ENCODE data around the gene CA10. TPM values are rescaled to one million over a fixed set of nuclear protein-coding genes. Genes with fewer than 3 reads are reported as not detected.
A peak's percentile ranks its signal among the peaks of the same experiment; 100 is the strongest.

Gene CA10
- total and polyA plus RNA-seq, 4 donors = 30.0 to 130 (median 99.2) TPM

DNA sequence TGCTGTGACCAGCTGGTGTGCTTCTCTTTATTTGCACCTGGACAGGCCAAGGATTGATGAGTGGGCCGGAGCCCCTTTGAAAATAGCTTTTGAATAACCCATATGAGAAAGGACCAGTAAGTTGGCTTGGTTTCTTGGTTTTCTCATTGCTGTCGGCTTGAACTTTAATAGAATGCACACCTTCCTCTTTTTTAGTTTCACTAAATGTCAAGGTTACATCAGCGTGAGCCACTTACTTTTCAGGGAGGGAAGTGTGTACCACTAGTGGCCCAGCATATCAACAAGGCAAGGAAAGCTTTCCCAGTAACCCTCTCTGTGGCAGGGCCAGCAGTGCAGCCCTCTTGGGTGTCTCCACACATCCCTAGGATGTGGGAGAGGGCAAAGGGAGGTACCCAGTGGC, 433.3 kb downstream of the CA10 start:
- Histone ChIP-seq H3K9me3 (ENCODE audit: control insufficient read depth, insufficient read depth, low read length) (no peaks in the 10 kb centered on the region), H3K27ac (ENCODE audit: low read depth, low read length) (no peak overlapping the region), H3K36me3 (ENCODE audit: control insufficient read depth, insufficient read depth, low read length) (no peaks in the 10 kb centered on the region), H3K4me3 (ENCODE audit: low read depth, low read length) (no peak overlapping the region), H3K4me1 (ENCODE audit: control insufficient read depth, insufficient read depth, low read length) (no peaks in the 10 kb centered on the region), H3K27me3 (ENCODE audit: control insufficient read depth, insufficient read depth, low read length) (no peaks in the 10 kb centered on the region)
- 89% methylated on average over 1 of the region's 3 CpGs for WGBS (ENCODE audit: insufficient coverage)
- no peak for DNase-seq (ENCODE audit: low read depth in 4 of 6, low spot score in 6 of 6)

DNA sequence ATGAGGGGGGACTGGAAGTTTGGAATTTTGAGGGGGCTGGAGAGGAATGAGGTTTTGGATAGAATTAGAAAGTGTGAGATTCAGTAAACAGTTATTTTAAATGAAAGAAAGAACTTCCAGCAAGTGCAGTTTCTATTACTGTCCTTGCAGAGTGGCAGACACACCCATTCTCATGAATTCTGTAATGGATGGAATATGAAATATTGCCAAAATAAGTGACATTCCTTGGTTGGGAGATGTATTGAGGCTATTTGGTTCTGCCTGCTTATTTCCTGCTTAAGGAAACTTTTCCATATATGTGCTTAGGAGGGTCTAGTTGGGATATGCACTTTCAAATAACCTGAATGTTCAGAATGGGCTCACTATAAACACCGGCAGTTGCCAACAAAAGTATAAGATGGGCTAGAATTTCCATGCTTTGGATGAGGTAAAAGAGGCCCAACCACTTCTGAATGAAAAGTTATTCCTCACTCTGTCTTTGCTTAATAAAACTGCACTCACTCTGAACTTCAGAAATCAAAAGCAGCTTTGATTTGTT, 434.4 kb downstream of the CA10 start:
- no peak for DNase-seq (ENCODE audit: low read depth in 4 of 6, low spot score in 6 of 6)
- Histone ChIP-seq H3K4me3 (ENCODE audit: low read depth, low read length) (no peak overlapping the region), H3K4me1 (ENCODE audit: control insufficient read depth, insufficient read depth, low read length) (no peaks in the 10 kb centered on the region), H3K9me3 (ENCODE audit: control insufficient read depth, insufficient read depth, low read length) (no peaks in the 10 kb centered on the region), H3K36me3 (ENCODE audit: control insufficient read depth, insufficient read depth, low read length) (no peaks in the 10 kb centered on the region), H3K27ac (ENCODE audit: low read depth, low read length) (no peak overlapping the region), H3K27me3 (ENCODE audit: control insufficient read depth, insufficient read depth, low read length) (no peaks in the 10 kb centered on the region)
- no CpG with 5 or more reads among the region's 1 CpG for WGBS (ENCODE audit: insufficient coverage)

DNA sequence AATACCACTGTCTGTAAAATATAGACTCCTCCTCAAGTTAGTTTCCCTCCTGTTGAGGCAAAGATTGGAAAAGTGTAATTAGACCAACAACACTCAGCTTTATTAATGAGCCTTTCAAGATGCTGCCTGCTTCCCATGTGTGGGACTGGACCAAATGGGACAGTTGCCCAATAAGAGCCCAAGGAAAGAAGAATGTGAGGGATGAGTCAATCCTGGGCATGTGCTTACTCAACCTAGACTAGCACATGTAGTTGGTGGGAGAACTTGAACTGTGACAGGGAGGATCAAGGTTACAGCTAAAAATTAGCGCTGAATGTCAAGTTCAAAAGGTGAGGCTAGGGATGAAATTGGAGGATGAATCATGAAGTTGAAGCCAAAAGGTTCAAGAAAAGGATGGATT, 435.5 kb downstream of the CA10 start:
- H3K27ac ChIP-seq (ENCODE audit: low read depth, low read length) = no peak overlapping the region

DNA sequence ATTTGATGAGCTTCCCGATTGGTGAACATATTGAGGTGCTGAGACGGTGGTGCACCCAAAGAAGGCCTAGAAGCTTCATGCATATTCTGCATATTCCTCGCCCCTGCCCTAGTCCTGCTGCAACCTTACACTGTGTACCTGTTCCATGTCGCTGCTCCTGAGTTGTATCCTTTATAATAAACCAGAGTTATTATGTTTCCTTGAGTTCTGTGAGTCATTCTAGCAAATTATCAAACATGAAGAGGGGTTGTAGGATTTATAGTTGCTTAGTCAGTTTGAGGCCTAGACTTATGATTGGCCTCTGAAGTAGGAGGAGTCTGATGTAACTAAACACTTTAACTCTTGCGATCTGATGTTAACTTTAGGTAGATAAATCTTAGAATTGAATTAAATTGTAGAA, 436.8 kb downstream of the CA10 start:
- no peak for DNase-seq (ENCODE audit: low read depth in 4 of 6, low spot score in 6 of 6)
- WGBS (ENCODE audit: insufficient coverage) = 100% methylated on average over 1 of the region's 5 CpGs
- no peaks in the 10 kb centered on the region for H3K9me3 ChIP-seq (ENCODE audit: control insufficient read depth, insufficient read depth, low read length)

More for the DNA sequence above, 435.5 kb downstream of the CA10 start:
- no peaks in the 10 kb centered on the region for H3K27me3 ChIP-seq (ENCODE audit: control insufficient read depth, insufficient read depth, low read length)
- no peak for DNase-seq (ENCODE audit: low read depth in 4 of 6, low spot score in 6 of 6)
- H3K4me3 ChIP-seq (ENCODE audit: low read depth, low read length) = no peak overlapping the region
- no peaks in the 10 kb centered on the region for H3K36me3 ChIP-seq (ENCODE audit: control insufficient read depth, insufficient read depth, low read length)
- H3K9me3 ChIP-seq (ENCODE audit: control insufficient read depth, insufficient read depth, low read length) = no peaks in the 10 kb centered on the region
- H3K4me1 ChIP-seq (ENCODE audit: control insufficient read depth, insufficient read depth, low read length) = no peaks in the 10 kb centered on the region
- WGBS (ENCODE audit: insufficient coverage) = 100% methylated on average over 1 of the region's 1 CpG

DNA sequence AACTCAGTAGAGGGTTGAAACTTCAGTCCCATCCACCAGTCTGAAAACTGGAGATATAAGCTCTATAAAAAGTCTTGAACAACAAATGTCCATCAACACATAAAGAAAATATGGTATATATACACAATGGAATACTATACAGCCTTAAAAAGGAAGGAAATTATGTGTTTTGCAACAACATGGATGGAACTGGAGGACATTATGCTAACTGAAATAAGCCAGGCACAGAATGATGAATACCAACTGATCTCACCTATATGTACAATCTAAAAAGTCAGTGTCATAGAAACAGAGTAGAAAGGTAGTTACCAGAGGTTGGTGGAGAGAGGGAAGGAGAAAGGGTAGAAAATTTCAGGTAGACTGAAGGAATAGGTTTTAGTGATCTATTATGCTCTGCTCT, 438.1 kb downstream of the CA10 start:
- H3K27me3 ChIP-seq (ENCODE audit: control insufficient read depth, insufficient read depth, low read length) = no peaks in the 10 kb centered on the region
- H3K27ac ChIP-seq (ENCODE audit: low read depth, low read length) = no peak overlapping the region
- H3K4me1 ChIP-seq (ENCODE audit: control insufficient read depth, insufficient read depth, low read length) = no peaks in the 10 kb centered on the region
- H3K9me3 ChIP-seq (ENCODE audit: control insufficient read depth, insufficient read depth, low read length) = no peaks in the 10 kb centered on the region
- H3K36me3 ChIP-seq (ENCODE audit: control insufficient read depth, insufficient read depth, low read length) = no peaks in the 10 kb centered on the region
- H3K4me3 ChIP-seq (ENCODE audit: low read depth, low read length) = no peak overlapping the region
- DNase-seq (ENCODE audit: low read depth in 4 of 6, low spot score in 6 of 6) = no peak

More for the DNA sequence above, 436.8 kb downstream of the CA10 start:
- Histone ChIP-seq H3K4me3 (ENCODE audit: low read depth, low read length) (no peak overlapping the region), H3K27ac (ENCODE audit: low read depth, low read length) (no peak overlapping the region), H3K36me3 (ENCODE audit: control insufficient read depth, insufficient read depth, low read length) (no peaks in the 10 kb centered on the region), H3K27me3 (ENCODE audit: control insufficient read depth, insufficient read depth, low read length) (no peaks in the 10 kb centered on the region), H3K4me1 (ENCODE audit: control insufficient read depth, insufficient read depth, low read length) (no peaks in the 10 kb centered on the region)

DNA sequence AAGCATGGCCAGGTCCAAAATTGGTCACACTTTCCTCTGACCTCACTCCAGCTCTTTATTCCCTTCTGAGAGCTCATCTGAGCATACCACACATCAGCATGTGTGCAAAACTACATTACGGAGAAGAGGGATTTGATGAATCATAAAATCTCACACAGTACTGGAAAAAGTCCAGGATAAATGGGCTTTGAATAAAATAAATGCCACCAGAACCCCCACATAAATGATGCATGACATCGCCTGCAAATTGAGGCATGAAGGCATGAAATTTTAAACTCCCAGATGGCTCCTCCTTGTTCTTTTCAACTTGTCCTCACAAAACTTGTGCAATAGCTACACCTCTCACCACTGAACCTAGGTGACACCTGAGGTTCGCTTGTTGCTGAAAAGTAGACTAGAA, 439.5 kb downstream of the CA10 start:
- DNase-seq (ENCODE audit: low read depth in 4 of 6, low spot score in 6 of 6) = peak in 1 of 6 donors; percentile 32
- H3K4me1 ChIP-seq (ENCODE audit: control insufficient read depth, insufficient read depth, low read length) = no peaks in the 10 kb centered on the region
- H3K27ac ChIP-seq (ENCODE audit: low read depth, low read length) = no peak overlapping the region
- no peak overlapping the region for H3K4me3 ChIP-seq (ENCODE audit: low read depth, low read length)
- H3K27me3 ChIP-seq (ENCODE audit: control insufficient read depth, insufficient read depth, low read length) = no peaks in the 10 kb centered on the region
- H3K36me3 ChIP-seq (ENCODE audit: control insufficient read depth, insufficient read depth, low read length) = no peaks in the 10 kb centered on the region
- 80% methylated on average over 1 of the region's 3 CpGs for WGBS (ENCODE audit: insufficient coverage)
- no peaks in the 10 kb centered on the region for H3K9me3 ChIP-seq (ENCODE audit: control insufficient read depth, insufficient read depth, low read length)

DNA sequence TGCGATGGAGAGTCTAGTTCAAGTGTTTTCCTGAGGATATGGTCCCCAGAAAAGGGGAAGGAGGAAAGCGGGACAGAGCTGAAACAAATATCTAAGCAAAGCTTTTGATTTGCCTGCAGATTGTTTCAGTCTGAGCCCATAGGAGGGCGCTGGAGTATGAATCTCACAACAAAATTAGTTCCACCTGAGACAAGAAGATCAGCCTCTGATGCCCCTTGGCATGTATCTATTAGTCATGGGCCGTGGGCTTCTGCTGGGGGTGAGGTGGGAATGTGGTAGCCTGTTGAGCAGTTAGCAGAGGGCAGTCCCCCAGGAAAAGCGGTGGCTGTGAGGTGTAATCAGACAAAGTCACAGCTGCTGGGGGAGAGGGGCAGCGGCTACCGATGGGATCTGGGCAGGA, 446.9 kb downstream of the CA10 start:
- no peaks in the 10 kb centered on the region for H3K27me3 ChIP-seq (ENCODE audit: control insufficient read depth, insufficient read depth, low read length)
- H3K4me3 ChIP-seq (ENCODE audit: low read depth, low read length) = no peak overlapping the region
- H3K36me3 ChIP-seq (ENCODE audit: control insufficient read depth, insufficient read depth, low read length) = no peaks in the 10 kb centered on the region
- 77% methylated on average over 7 of the region's 7 CpGs for WGBS (ENCODE audit: insufficient coverage)
- no peaks in the 10 kb centered on the region for H3K9me3 ChIP-seq (ENCODE audit: control insufficient read depth, insufficient read depth, low read length)
- no peak for DNase-seq (ENCODE audit: low read depth in 4 of 6, low spot score in 6 of 6)
- H3K27ac ChIP-seq (ENCODE audit: low read depth, low read length) = no peak overlapping the region
- peaks cover 3% of the 10 kb centered on the region for H3K4me1 ChIP-seq (ENCODE audit: control insufficient read depth, insufficient read depth, low read length)

DNA sequence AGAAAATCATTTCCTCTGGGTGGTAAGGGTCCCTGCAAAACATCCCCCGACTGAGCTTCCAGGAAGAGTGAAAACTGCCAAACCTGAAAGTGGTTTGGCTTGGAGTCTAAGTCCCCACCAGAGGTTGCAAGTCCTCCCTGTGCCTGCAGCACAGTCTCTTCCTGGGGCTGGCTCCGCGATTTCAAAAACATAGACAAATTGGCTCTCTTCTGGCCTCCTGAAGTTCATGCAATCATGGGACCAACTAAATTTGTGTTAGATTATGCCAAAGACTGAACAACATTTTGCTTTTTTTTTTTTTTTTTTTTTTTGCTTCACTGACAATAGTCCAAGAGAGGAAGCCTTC, 447.9 kb downstream of the CA10 start:
- Histone ChIP-seq H3K27ac (ENCODE audit: low read depth, low read length) (no peak overlapping the region), H3K9me3 (ENCODE audit: control insufficient read depth, insufficient read depth, low read length) (no peaks in the 10 kb centered on the region), H3K27me3 (ENCODE audit: control insufficient read depth, insufficient read depth, low read length) (no peaks in the 10 kb centered on the region), H3K4me3 (ENCODE audit: low read depth, low read length) (no peak overlapping the region), H3K4me1 (ENCODE audit: control insufficient read depth, insufficient read depth, low read length) (peaks cover 3% of the 10 kb centered on the region), H3K36me3 (ENCODE audit: control insufficient read depth, insufficient read depth, low read length) (no peaks in the 10 kb centered on the region)
- no peak for DNase-seq (ENCODE audit: low read depth in 4 of 6, low spot score in 6 of 6)
- whole genome bisulfite sequencing (ENCODE audit: insufficient coverage) = 78% methylated on average over 3 of the region's 3 CpGs

DNA sequence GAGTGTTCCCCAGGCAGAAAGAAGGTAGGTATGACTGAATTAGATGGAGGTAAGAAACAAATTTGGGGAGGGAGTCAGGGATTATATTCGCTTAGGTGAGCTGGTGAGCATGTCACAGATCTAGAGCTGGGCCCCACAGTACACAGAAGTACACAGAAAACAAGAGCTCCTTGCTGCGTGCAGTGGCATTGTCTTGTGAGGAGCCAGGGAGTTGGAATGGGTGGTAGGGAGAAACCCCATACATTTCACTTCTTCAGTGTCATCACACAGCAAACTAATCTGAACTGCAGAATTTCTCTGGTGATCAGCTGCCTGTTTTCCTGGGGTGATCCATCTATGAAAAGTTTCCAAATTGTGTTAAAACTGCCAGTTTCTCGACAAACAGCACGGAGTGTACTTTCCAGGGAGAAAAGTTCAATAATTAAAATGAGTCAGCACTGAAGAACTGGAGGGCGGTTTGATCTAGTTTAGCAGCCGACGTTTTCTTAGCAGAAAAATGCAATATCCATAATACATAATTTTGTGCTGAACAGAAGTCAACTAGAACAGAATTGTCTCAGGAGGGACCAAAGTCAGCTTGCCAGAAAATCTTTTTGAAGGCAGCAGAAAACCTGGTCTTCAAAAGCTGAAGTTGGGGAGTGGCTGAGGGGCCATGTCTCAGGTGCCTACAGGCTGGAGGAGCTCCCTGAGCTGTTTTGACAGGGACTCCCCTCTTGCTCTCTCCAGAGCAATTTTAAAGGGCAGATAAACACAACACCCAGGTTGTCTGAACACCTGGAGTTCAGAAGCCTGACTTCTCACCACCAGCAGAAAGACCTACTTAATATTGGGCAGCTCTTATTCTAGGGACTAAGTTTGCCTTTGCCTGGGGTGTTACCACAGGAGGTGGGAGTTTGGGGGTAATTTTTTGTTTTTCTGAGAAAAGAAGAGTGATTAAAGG, 448.6 kb downstream of the CA10 start:
- Histone ChIP-seq H3K27me3 (ENCODE audit: control insufficient read depth, insufficient read depth, low read length) (no peaks in the 10 kb centered on the region), H3K9me3 (ENCODE audit: control insufficient read depth, insufficient read depth, low read length) (no peaks in the 10 kb centered on the region), H3K36me3 (ENCODE audit: control insufficient read depth, insufficient read depth, low read length) (no peaks in the 10 kb centered on the region), H3K4me3 (ENCODE audit: low read depth, low read length) (no peak overlapping the region), H3K27ac (ENCODE audit: low read depth, low read length) (no peak overlapping the region), H3K4me1 (ENCODE audit: control insufficient read depth, insufficient read depth, low read length) (peaks cover 3% of the 10 kb centered on the region)
- DNase-seq (ENCODE audit: low read depth in 4 of 6, low spot score in 6 of 6) = peak in 1 of 6 donors; percentile 17
- 100% methylated on average over 1 of the region's 7 CpGs for WGBS (ENCODE audit: insufficient coverage)

DNA sequence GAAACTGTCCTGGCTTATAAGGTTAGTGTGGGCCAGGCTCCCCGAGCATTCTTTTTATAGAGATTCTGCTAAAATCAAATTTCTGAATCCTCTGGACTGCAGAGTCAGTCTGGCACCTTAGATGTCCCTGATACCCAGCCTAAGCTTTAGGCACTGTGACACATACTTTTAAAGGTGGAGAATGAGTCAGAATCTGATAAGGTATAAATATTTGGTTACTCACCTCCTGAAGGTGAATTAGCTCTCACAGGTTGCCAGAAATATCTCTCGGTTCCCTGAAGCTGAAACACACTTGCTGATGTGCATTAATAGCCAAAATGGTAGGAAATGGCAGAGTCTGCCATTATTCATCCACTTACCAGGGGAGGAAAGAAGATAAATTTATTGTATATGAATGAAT, 451.3 kb downstream of the CA10 start:
- DNase-seq (ENCODE audit: low read depth in 4 of 6, low spot score in 6 of 6) = no peak
- no peak overlapping the region for H3K4me3 ChIP-seq (ENCODE audit: low read depth, low read length)
- H3K27me3 ChIP-seq (ENCODE audit: control insufficient read depth, insufficient read depth, low read length) = no peaks in the 10 kb centered on the region
- no peak overlapping the region for H3K27ac ChIP-seq (ENCODE audit: low read depth, low read length)
- peaks cover 3% of the 10 kb centered on the region for H3K4me1 ChIP-seq (ENCODE audit: control insufficient read depth, insufficient read depth, low read length)
- H3K9me3 ChIP-seq (ENCODE audit: control insufficient read depth, insufficient read depth, low read length) = no peaks in the 10 kb centered on the region
- WGBS (ENCODE audit: insufficient coverage) = 88% methylated on average over 1 of the region's 2 CpGs
- no peaks in the 10 kb centered on the region for H3K36me3 ChIP-seq (ENCODE audit: control insufficient read depth, insufficient read depth, low read length)
